Measurements from ENCODE around the gene ABHD17C.

DNA sequence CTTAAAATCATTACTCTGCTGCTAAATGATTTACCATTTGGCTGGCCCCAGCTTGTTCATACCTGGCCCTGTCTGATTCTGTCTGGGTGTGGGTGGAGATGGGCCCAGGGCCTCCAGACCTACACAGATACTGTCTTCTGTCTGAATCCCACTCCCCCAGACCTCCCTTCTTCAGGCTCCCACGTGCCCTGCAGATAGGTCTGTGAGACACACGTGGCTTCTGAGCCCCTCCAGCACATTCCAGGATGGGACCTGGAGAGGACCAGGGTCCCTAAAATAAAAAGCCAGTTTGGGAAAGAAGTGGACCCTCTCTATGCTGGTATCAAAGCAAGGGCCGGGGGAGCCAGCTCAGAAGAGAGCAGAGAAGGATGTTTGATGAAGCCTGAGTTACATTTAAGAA is 69.4 kb downstream of the ABHD17C start:
- TF ChIP-seq CTCF (conservative IDR thresholded peaks at IDR 0.05; ENCODE audit: low read length) (no peak), EZH2phosphoT487 (IDR thresholded peaks at IDR 0.05; ENCODE audit: borderline replicate concordance, low read depth, low read length) (no peak)
